Naive thymus-derived CD8-positive, alpha-beta T cell (primary cell): ENCODE measurements around the gene SMAD7. TPM values are rescaled to one million over a fixed set of nuclear protein-coding genes. Genes with fewer than 3 reads are reported as not detected.
A peak's percentile ranks its signal among the peaks of the same experiment; 100 is the strongest.

Experiments used
- ATAC-seq, 2 donors: fragments of 150-1000 bp; cut with Tn5 transposase in 1 of 2; sonication (Bioruptor Pico), chemical (Tn5 transposase) in 1 of 2; 1 replicate in 1 of 2; 2 replicates in 1 of 2; pipeline ENCODE4 v1.10.0; 2021; ENCODE audit warnings: mild to moderate bottlenecking in 2 of 2, moderate library complexity in 2 of 2
- POLR2A ChIA-PET: fragments of 350-600 bp; sonication (Branson Sonifier 250); formaldehyde crosslinking; loops from one replicate; lab custom pipeline; 2021; ENCODE audit warnings: antibody characterized with exemption; lab: Charles Lee
- DNase-seq, 10 donors: peaks; one replicate each; pipeline versions ENCODE4 v3.0.0 to v3.0.0-alpha.2; 2020 to 2022
- H3K27ac Mint-ChIP-seq, 10 donors: one replicate each; pipeline ENCODE4 v1.8.0; 2020 to 2022; ENCODE audit warnings: mild to moderate bottlenecking in 10 of 10, mixed read lengths in 10 of 10, moderate library complexity in 4 of 10, inconsistent platforms in 1 of 10
- H3K27me3 Mint-ChIP-seq, 5 donors: one replicate each; pipeline ENCODE4 v1.8.0; 2021 to 2022; ENCODE audit warnings: mixed read lengths in 5 of 5
- H3K36me3 Mint-ChIP-seq, 3 donors: one replicate each; pipeline ENCODE4 v1.8.0; 2020 to 2022; ENCODE audit warnings: mixed read lengths in 3 of 3, mild to moderate bottlenecking in 2 of 3, inconsistent platforms in 1 of 3
- H3K4me1 Mint-ChIP-seq, 4 donors: one replicate each; pipeline ENCODE4 v1.8.0; 2021 to 2022; ENCODE audit warnings: mixed read lengths in 4 of 4
- H3K4me3 Mint-ChIP-seq, 10 donors: one replicate each; pipeline ENCODE4 v1.8.0; 2020 to 2022; ENCODE audit warnings: mild to moderate bottlenecking in 10 of 10, mixed read lengths in 10 of 10, moderate library complexity in 6 of 10, inconsistent platforms in 1 of 10
- H3K9me3 Mint-ChIP-seq, 9 donors: one replicate each; pipeline ENCODE4 v1.8.0; 2020 to 2022; ENCODE audit warnings: mixed read lengths in 9 of 9, mild to moderate bottlenecking in 3 of 9, inconsistent platforms in 1 of 9, moderate library complexity in 1 of 9
- polyA plus RNA-seq, 3 donors: library from polyadenylated mRNA; unstranded; fragments of 300-500 nt; fragmentation: Illumina TruSeq; gene quantifications; one replicate each; pipeline ENCODE4 v1.2.3, GENCODE V29; 2021
- total RNA-seq, 8 experiments: library from RNA in 2 of 8; stranded (reverse) in 2 of 8; gene quantifications; one replicate each; pipeline ENCODE4 v1.2.3 and lab custom pipeline; 2021 to 2026

The SMAD7 gene
- total and polyA plus RNA-seq, 5 experiments from 2014 or later, result 2.3 to 32.5 (median 4.9) TPM

- POLR2A ChIA-PET, result interaction anchor here (0.9 kb wide), 1 partner anchor 72 kb away, joined by 4 read pairs; no protein-coding TSS in a partner anchor
- no peak overlapping the region for H3K27ac Mint-ChIP-seq
- H3K36me3 Mint-ChIP-seq, result no peaks in the 10 kb centered on the region
- H3K4me3 Mint-ChIP-seq, result no peak overlapping the region
- H3K27me3 Mint-ChIP-seq, result peaks cover 0 to 5% (median 0%) of the 10 kb centered on the region in 5 donors
- no peak for ATAC-seq
- peaks cover 0 to 3% (median 0%) of the 10 kb centered on the region in 9 donors for H3K9me3 Mint-ChIP-seq
- H3K4me1 Mint-ChIP-seq, result peaks cover 6 to 28% (median 12%) of the 10 kb centered on the region in 4 donors
- no peak for DNase-seq
These were observed 13.1 kb upstream of the SMAD7 start for GRCh38 chr18:48963586-48964470.

- no peaks in the 10 kb centered on the region for H3K36me3 Mint-ChIP-seq
- peaks cover 0 to 4% (median 0%) of the 10 kb centered on the region in 5 donors for H3K27me3 Mint-ChIP-seq
- peak overlapping the region in 1 of 10 donors; percentile 29 for H3K27ac Mint-ChIP-seq
- H3K9me3 Mint-ChIP-seq, result peaks cover 0 to 2% (median 0%) of the 10 kb centered on the region in 9 donors
- DNase-seq (peak in 5 of 10 donors; percentile 30 to 76 (median 40)), ATAC-seq (peak; percentile 98 to 99)
- H3K4me1 Mint-ChIP-seq, result peaks cover 6 to 28% (median 12%) of the 10 kb centered on the region in 4 donors
- POLR2A ChIA-PET, result no interaction called here
- peak overlapping the region in 1 of 10 donors; percentile 22 for H3K4me3 Mint-ChIP-seq
These were observed 12.3 kb upstream of the SMAD7 start for GRCh38 chr18:48962994-48963561.

GRCh38 chr18:48962252-48962993, 11.7 kb upstream of the SMAD7 start:
- H3K27ac Mint-ChIP-seq, result peak overlapping the region in 3 of 10 donors; percentile 11 to 33 (median 12)
- ATAC-seq, result no peak
- no peaks in the 10 kb centered on the region for H3K9me3 Mint-ChIP-seq
- DNase-seq, result no peak
- H3K36me3 Mint-ChIP-seq, result no peaks in the 10 kb centered on the region
- peak overlapping the region in 1 of 10 donors; percentile 22 for H3K4me3 Mint-ChIP-seq
- H3K4me1 Mint-ChIP-seq, result peaks cover 6 to 28% (median 12%) of the 10 kb centered on the region in 4 donors
- peaks cover 0 to 4% (median 0%) of the 10 kb centered on the region in 5 donors for H3K27me3 Mint-ChIP-seq
- POLR2A ChIA-PET, result interaction anchor here (0.6 kb wide), 1 partner anchor 20 kb away, joined by 3 read pairs; no protein-coding TSS in a partner anchor

GRCh38 chr18:48961547-48961946, 10.8 kb upstream of the SMAD7 start:
- no peak overlapping the region for H3K4me3 Mint-ChIP-seq
- POLR2A ChIA-PET, result no interaction called here
- peak overlapping the region in 1 of 10 donors; percentile 32 for H3K27ac Mint-ChIP-seq
- H3K27me3 Mint-ChIP-seq, result peaks cover 0 to 4% (median 0%) of the 10 kb centered on the region in 5 donors
- no peaks in the 10 kb centered on the region for H3K36me3 Mint-ChIP-seq
- DNase-seq, result no peak
- no peaks in the 10 kb centered on the region for H3K9me3 Mint-ChIP-seq
- peaks cover 6 to 28% (median 12%) of the 10 kb centered on the region in 4 donors for H3K4me1 Mint-ChIP-seq
- no peak for ATAC-seq

DNA sequence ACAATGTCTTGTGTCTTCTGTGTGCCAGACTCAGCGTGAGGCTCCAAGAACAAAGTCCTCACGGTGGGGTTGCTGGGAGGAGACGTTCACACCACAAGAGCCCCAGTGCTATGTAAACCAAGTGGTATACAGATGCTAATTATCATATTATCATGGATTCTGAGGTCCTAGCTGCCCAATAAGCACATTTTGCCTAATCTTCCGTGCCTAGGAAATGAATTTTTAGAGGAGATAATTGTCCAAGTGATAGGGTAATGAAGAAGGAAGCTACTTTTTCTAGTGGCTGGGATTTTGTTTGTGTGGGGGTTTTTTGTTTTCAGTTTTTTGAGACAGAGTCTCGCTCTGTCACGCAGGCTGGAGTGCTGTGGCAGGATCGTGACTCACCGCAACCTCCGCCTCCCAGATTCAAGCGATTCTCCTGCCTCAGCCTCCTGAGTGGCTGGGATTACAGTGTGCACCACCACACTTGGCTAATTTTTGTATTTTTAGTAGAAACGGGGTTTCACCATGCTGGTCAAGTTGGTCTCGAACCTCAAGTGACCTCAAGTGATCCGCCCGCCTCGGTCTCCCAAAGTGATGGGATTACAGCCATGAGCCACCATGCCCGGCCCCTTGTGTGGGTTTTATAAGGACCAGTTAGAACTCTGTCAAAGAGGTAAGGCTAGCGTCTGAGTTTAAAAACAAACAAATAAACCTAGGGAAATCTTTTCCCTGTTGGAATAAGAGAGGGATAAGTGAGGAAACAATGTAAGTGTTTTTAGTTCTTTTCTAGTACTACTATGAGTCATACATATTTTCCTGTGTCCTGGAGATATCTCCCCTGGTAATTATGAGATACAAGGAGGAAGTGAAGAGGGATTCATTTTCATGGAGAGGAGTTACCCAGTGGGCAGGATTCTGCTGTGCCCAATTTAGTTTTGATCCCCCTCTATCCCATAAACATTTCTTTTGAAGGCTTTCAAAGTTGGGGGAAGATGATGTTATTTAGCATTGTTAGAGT, 9.5 kb upstream of the SMAD7 start:
- no peaks in the 10 kb centered on the region for H3K9me3 Mint-ChIP-seq
- H3K27ac Mint-ChIP-seq, result no peak overlapping the region
- ATAC-seq (no peak), DNase-seq (no peak)
- POLR2A ChIA-PET, result no interaction called here
- H3K27me3 Mint-ChIP-seq, result peaks cover 0 to 4% (median 0%) of the 10 kb centered on the region in 5 donors
- H3K4me3 Mint-ChIP-seq, result no peak overlapping the region
- H3K4me1 Mint-ChIP-seq, result peaks cover 19 to 39% (median 20%) of the 10 kb centered on the region in 4 donors
- H3K36me3 Mint-ChIP-seq, result no peaks in the 10 kb centered on the region

DNA sequence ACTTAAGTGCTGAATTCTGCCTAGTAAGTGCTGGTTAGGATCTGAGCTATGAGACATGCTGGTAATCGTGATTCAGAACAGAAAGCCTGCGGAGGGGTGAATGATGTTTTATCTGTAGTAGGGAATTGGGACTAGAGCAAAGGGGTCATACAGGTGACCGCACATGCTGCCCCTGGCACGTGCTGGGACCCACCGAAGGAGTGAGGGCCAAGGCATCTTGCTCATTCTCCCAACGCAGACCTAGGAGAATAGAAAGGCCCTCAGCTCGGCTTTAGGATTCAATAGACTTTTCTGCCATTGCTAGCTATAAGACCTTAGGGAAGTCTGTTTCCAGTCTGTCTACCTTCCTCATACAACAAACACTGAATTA, 8.8 kb upstream of the SMAD7 start:
- Mint-ChIP-seq H3K4me3 (no peak overlapping the region), H3K27me3 (peaks cover 0 to 4% (median 0%) of the 10 kb centered on the region in 5 donors), H3K36me3 (no peaks in the 10 kb centered on the region), H3K4me1 (peaks cover 23 to 46% (median 24%) of the 10 kb centered on the region in 4 donors), H3K9me3 (no peaks in the 10 kb centered on the region), H3K27ac (no peak overlapping the region)
- POLR2A ChIA-PET, result no interaction called here
- DNase-seq (no peak), ATAC-seq (no peak)

GRCh38 chr18:48958951-48959350, 8.2 kb upstream of the SMAD7 start:
- Mint-ChIP-seq H3K27ac (no peak overlapping the region), H3K4me1 (peaks cover 27 to 51% (median 28%) of the 10 kb centered on the region in 4 donors), H3K9me3 (no peaks in the 10 kb centered on the region), H3K36me3 (no peaks in the 10 kb centered on the region), H3K4me3 (no peak overlapping the region), H3K27me3 (peaks cover 0 to 4% (median 0%) of the 10 kb centered on the region in 5 donors)
- no peak for DNase-seq
- ATAC-seq, result no peak
- POLR2A ChIA-PET, result no interaction called here

- H3K36me3 Mint-ChIP-seq, result no peaks in the 10 kb centered on the region
- no peak overlapping the region for H3K4me3 Mint-ChIP-seq
- POLR2A ChIA-PET, result interaction anchor here (0.7 kb wide), 1 partner anchor 65 kb away, joined by 3 read pairs; no protein-coding TSS in a partner anchor
- no peak for DNase-seq
- H3K9me3 Mint-ChIP-seq, result no peaks in the 10 kb centered on the region
- H3K4me1 Mint-ChIP-seq, result peaks cover 20 to 40% (median 23%) of the 10 kb centered on the region in 4 donors
- H3K27me3 Mint-ChIP-seq, result peaks cover 0 to 4% (median 0%) of the 10 kb centered on the region in 5 donors
- no peak for ATAC-seq
- H3K27ac Mint-ChIP-seq, result no peak overlapping the region
These were observed 6.9 kb upstream of the SMAD7 start for GRCh38 chr18:48957616-48958015.

GRCh38 chr18:48957136-48957535, 6.4 kb upstream of the SMAD7 start:
- Mint-ChIP-seq H3K4me1 (peaks cover 15 to 38% (median 21%) of the 10 kb centered on the region in 4 donors), H3K36me3 (no peaks in the 10 kb centered on the region), H3K27me3 (no peaks in the 10 kb centered on the region), H3K4me3 (no peak overlapping the region), H3K9me3 (no peaks in the 10 kb centered on the region), H3K27ac (no peak overlapping the region)
- POLR2A ChIA-PET, result no interaction called here
- no peak for ATAC-seq
- DNase-seq, result no peak

DNA sequence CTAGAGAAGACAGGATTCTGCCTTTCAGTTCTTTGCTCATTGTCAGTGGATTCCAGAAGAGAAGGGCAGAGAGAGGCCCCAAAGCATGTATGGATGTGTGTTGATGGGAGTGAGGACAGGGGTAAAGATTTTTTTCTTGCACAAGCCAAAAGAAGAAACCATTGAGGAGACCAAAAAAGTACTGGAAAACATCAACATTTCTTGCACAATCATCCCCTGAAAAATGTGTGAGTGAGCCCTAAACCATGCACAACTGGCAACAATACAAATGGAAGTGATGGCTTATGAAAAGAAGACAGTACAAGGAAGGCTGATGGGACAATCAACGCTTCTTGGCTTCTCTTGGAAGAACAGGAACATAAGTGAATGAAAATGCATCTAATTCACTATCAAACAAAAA, 5.6 kb upstream of the SMAD7 start:
- no peaks in the 10 kb centered on the region for H3K9me3 Mint-ChIP-seq

DNA sequence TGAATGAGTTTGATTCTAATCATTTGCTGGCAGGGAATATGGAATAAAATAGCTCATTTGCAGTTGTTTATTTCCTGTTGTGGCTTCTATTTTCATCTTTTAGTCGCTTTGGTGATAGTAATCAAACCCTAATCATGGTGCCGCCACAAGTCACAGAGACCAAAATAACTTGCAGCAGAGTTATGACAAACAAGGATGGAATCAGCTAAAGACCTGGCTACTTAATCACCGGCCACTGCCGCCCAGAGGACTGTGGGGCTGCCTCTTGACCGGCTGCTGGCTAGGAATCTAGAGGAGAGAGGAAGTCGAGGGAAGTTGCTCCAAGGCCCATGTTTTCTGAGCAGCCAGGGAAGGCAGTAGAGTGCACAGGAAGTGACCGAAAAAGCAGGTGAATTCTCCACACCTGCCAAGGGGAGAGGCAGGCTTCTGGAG, 5.1 kb upstream of the SMAD7 start:
- POLR2A ChIA-PET, result interaction anchor here (0.7 to 1.3 kb wide), 2 partner anchors 9 to 28 kb away, joined by 3 read pairs; no protein-coding TSS in a partner anchor
- Mint-ChIP-seq H3K4me1 (peaks cover 17 to 40% (median 21%) of the 10 kb centered on the region in 4 donors), H3K27ac (peak overlapping the region in 8 of 10 donors; percentile 11 to 70 (median 34)), H3K27me3 (no peaks in the 10 kb centered on the region), H3K36me3 (no peaks in the 10 kb centered on the region), H3K4me3 (no peak overlapping the region), H3K9me3 (no peaks in the 10 kb centered on the region)
- no peak for DNase-seq
- no peak for ATAC-seq

More for the DNA sequence above, 5.6 kb upstream of the SMAD7 start:
- H3K4me1 Mint-ChIP-seq, result peaks cover 15 to 40% (median 21%) of the 10 kb centered on the region in 4 donors
- no peaks in the 10 kb centered on the region for H3K36me3 Mint-ChIP-seq
- ATAC-seq, result no peak
- DNase-seq, result no peak
- H3K27ac Mint-ChIP-seq, result peak overlapping the region in 5 of 10 donors; percentile 15 to 63 (median 36)
- H3K27me3 Mint-ChIP-seq, result no peaks in the 10 kb centered on the region
- POLR2A ChIA-PET, result interaction anchor here (1.3 kb wide), 1 partner anchor 10 kb away, joined by 3 read pairs; no protein-coding TSS in a partner anchor
- H3K4me3 Mint-ChIP-seq, result no peak overlapping the region
